SK-N-SH (cell line): ENCODE results near the gene KCNIP4. TPM values are rescaled to one million over a fixed set of nuclear protein-coding genes. Genes with fewer than 3 reads are reported as not detected.

Experiments used
- CTCF ChIA-PET: fragments of 300-600, 350-600 bp; formaldehyde crosslinking; extraction: SDS; loops from one replicate; lab custom pipeline; 2021; lab: Yijun Ruan, JAX
- POLR2A ChIA-PET: fragments of 350-600 bp; sonication (Branson Sonifier 250); formaldehyde crosslinking; extraction: SDS; loops from one replicate; lab custom pipeline; 2020; ENCODE audit warnings: antibody characterized with exemption, inconsistent platforms; lab: Yijun Ruan, JAX
- DNase-seq: peaks from one replicate; pipeline ENCODE4 v3.0.0; 2012
- H2AFZ ChIP-seq: fragments of 200-600 bp; sonication (generic); 2 replicates; pipeline ENCODE4 v1.8.1; 2016; ENCODE audit warnings: antibody characterized with exemption, mild to moderate bottlenecking, low read depth
- H3F3A ChIP-seq: fragments of 200-600 bp; sonication (generic); replicated peaks from 2 replicates; pipeline ENCODE3; 2016; ENCODE audit warnings: antibody characterized with exemption, mild to moderate bottlenecking; ENCODE audit not compliant: insufficient read depth
- H3K27ac ChIP-seq, 2 experiments: fragments of 200-500 bp in 1 of 2; fragments of 200-600 bp in 1 of 2; sonication (Bioruptor generic) in 1 of 2; sonication (generic), shearing (Covaris generic) in 1 of 2; 2 replicates each; pipeline versions ENCODE4 v1.5.1 to v1.6.1; 2014 to 2016; ENCODE audit warnings: low read depth in 2 of 2, inconsistent platforms in 1 of 2, low read length in 1 of 2, mild to moderate bottlenecking in 1 of 2, mixed read lengths in 1 of 2
- H3K27me3 ChIP-seq: fragments of 200-600 bp; sonication (generic), shearing (Covaris generic); 2 replicates; pipeline ENCODE4 v1.6.1; 2016; ENCODE audit warnings: mixed run types; ENCODE audit not compliant: insufficient read depth
- H3K36me3 ChIP-seq, 2 experiments: fragments of 200-500 bp in 1 of 2; fragments of 200-600 bp in 1 of 2; sonication (Bioruptor generic) in 1 of 2; sonication (generic) in 1 of 2; replicated peaks in 1 of 2; 2 replicates each; pipeline versions ENCODE3 to v1.5.1; 2014 to 2016; ENCODE audit warnings: low read length in 1 of 2, mild to moderate bottlenecking in 1 of 2; ENCODE audit not compliant: insufficient read depth in 2 of 2, control insufficient read depth in 1 of 2
- H3K4me1 ChIP-seq, 2 experiments: fragments of 200-500 bp in 1 of 2; fragments of 200-600 bp in 1 of 2; sonication (Bioruptor generic) in 1 of 2; sonication (generic), shearing (Covaris generic) in 1 of 2; 2 replicates each; pipeline versions ENCODE4 v1.5.1 to v1.6.1; 2014 to 2016; ENCODE audit warnings: low read depth in 1 of 2, low read length in 1 of 2, mixed run types in 1 of 2; ENCODE audit not compliant: insufficient read depth in 2 of 2, control insufficient read depth in 1 of 2
- H3K4me2 ChIP-seq: fragments of 200-600 bp; sonication (generic), shearing (Covaris generic); 2 replicates; pipeline ENCODE4 v1.6.1; 2017; ENCODE audit warnings: mixed run types
- H3K4me3 ChIP-seq, 2 experiments: fragments of 200-500 bp in 1 of 2; fragments of 200-600 bp in 1 of 2; sonication (Bioruptor generic) in 1 of 2; sonication (generic), shearing (Covaris generic) in 1 of 2; 2 replicates each; pipeline versions ENCODE4 v1.5.1 to v1.8.1; 2014 to 2016; ENCODE audit warnings: low read depth in 2 of 2, inconsistent platforms in 1 of 2, low read length in 1 of 2, mild to moderate bottlenecking in 1 of 2, mixed read lengths in 1 of 2, moderate library complexity in 1 of 2
- H3K79me2 ChIP-seq: fragments of 200-600 bp; sonication (generic); 2 replicates; pipeline ENCODE4 v1.8.1; 2017; ENCODE audit warnings: mild to moderate bottlenecking; ENCODE audit not compliant: insufficient read depth
- H3K9ac ChIP-seq: fragments of 200-600 bp; sonication (generic); 2 replicates; pipeline ENCODE4 v1.6.1; 2017; ENCODE audit warnings: mixed run types
- H3K9me2 ChIP-seq: fragments of 200-600 bp; sonication (generic); 2 replicates; pipeline ENCODE4 v1.6.1; 2017; ENCODE audit warnings: mixed run types
- H3K9me3 ChIP-seq: fragments of 200-600 bp; sonication (generic); 2 replicates; pipeline ENCODE4 v1.6.1; 2017; ENCODE audit warnings: mixed run types, mild to moderate bottlenecking, moderate library complexity
- H4K20me1 ChIP-seq: fragments of 200-600 bp; sonication (generic); 2 replicates; pipeline ENCODE4 v1.6.1; 2017; ENCODE audit warnings: mild to moderate bottlenecking, mixed run types; ENCODE audit not compliant: insufficient read depth
- CTCF ChIP-seq: fragments of 200-600 bp; sonication (generic); IDR thresholded peaks from 2 replicates; pipeline ENCODE4 v1.6.1; 2017; ENCODE audit warnings: antibody characterized with exemption, mild to moderate bottlenecking, moderate library complexity
- ELF1 ChIP-seq: IDR thresholded peaks from 2 replicates; pipeline ENCODE4 v1.4.0; 2012
- EP300 ChIP-seq, 2 experiments: IDR thresholded peaks; 2 replicates each; pipeline versions ENCODE4 v1.4.0 to v1.6.1; 2012; ENCODE audit warnings: borderline replicate concordance in 1 of 2, low read depth in 1 of 2, low read length in 1 of 2
- EZH2phosphoT487 ChIP-seq: fragments of 200-600 bp; sonication (generic); IDR thresholded peaks from 2 replicates; pipeline ENCODE4 v1.6.1; 2017; ENCODE audit warnings: low read depth, mixed run types, mild to moderate bottlenecking, antibody characterized with exemption, moderate library complexity, borderline replicate concordance
- FOSL2 ChIP-seq: IDR thresholded peaks from 2 replicates; pipeline ENCODE4 v1.4.0; 2012; ENCODE audit warnings: low read depth, mild to moderate bottlenecking, moderate library complexity, borderline replicate concordance
- FOXJ3 ChIP-seq: sonication (generic); formaldehyde crosslinking; IDR thresholded peaks from 2 replicates; pipeline ENCODE4 v1.5.1; 2020; ENCODE audit warnings: mild to moderate bottlenecking, missing genetic modification reagents
- GABPA ChIP-seq: IDR thresholded peaks from 2 replicates; pipeline ENCODE4 v1.4.0; 2012; ENCODE audit warnings: low read depth, mild to moderate bottlenecking
- GATA2 ChIP-seq: sonication (generic); formaldehyde crosslinking; IDR thresholded peaks from 2 replicates; pipeline ENCODE4 v1.5.0; 2020; ENCODE audit warnings: mild to moderate bottlenecking, missing genetic modification reagents
- MAX ChIP-seq: IDR thresholded peaks from 2 replicates; pipeline ENCODE4 v1.4.0; 2012; ENCODE audit warnings: low read depth
- MEF2A ChIP-seq: IDR thresholded peaks from 2 replicates; pipeline ENCODE4 v1.4.0; 2012; ENCODE audit warnings: low read depth, borderline replicate concordance
- MXI1 ChIP-seq: IDR thresholded peaks from 2 replicates; pipeline ENCODE4 v1.6.1; 2012; ENCODE audit warnings: mild to moderate bottlenecking, low read depth, low read length, improper control_type of control experiment
- NRF1 ChIP-seq: IDR thresholded peaks from 2 replicates; pipeline ENCODE4 v1.6.1; 2012; ENCODE audit warnings: low read depth, mild to moderate bottlenecking, low read length
- PBX3 ChIP-seq: IDR thresholded peaks from 2 replicates; pipeline ENCODE4; 2012
- POLR2AphosphoS5 ChIP-seq: IDR thresholded peaks from 2 replicates; pipeline ENCODE4 v1.6.1; 2012; ENCODE audit warnings: low read depth, low read length
- RCOR1 ChIP-seq: fragments of 150-350 bp; IDR thresholded peaks from 2 replicates; pipeline ENCODE4 v1.6.1; 2017; ENCODE audit warnings: antibody characterized with exemption, low read length
- SIN3A ChIP-seq: IDR thresholded peaks from 2 replicates; pipeline ENCODE4 v1.6.1; 2012; ENCODE audit warnings: low read depth, mild to moderate bottlenecking, low read length, moderate library complexity, borderline replicate concordance
- USF1 ChIP-seq: IDR thresholded peaks from 2 replicates; pipeline ENCODE4 v1.4.0; 2012; ENCODE audit warnings: low read depth, borderline replicate concordance
- USF2 ChIP-seq: fragments of 150-350 bp; IDR thresholded peaks from 2 replicates; pipeline ENCODE4 v1.6.1; 2017; ENCODE audit warnings: antibody characterized with exemption, low read length, low read depth, borderline replicate concordance
- YY1 ChIP-seq: IDR thresholded peaks from 2 replicates; pipeline ENCODE4 v1.4.0; 2012; ENCODE audit warnings: low read depth, mild to moderate bottlenecking
- ZBTB33 ChIP-seq: IDR thresholded peaks from 2 replicates; pipeline ENCODE4 v1.4.0; 2012; ENCODE audit warnings: low read depth, borderline replicate concordance
- WGBS: methylation state at CpG from one replicate; pipeline ENCODE4 v1.1.6; 2017; ENCODE audit warnings: low lambda C conversion rate; 5-methylcytosine and 5-hydroxymethylcytosine counted together
- polyA plus RNA-seq, 3 experiments: library from polyadenylated mRNA; depleted of rRNA; stranded (reverse); fragments of >200 nt; gene quantifications; 2 replicates each; pipeline ENCODE4 v1.2.3, GENCODE V29; 2012

KCNIP4 gene
- polyA plus RNA-seq, 1 of the 3 experiments (the other 2 are of a cell fraction) = 0.18 TPM

GRCh38 chr4:20696815-20697214 is 1251.8 kb downstream of the KCNIP4 start:
- H3K27ac ChIP-seq = no peak overlapping the region
- H3K4me3 ChIP-seq = no peak overlapping the region
- H3K79me2 ChIP-seq = peaks cover 15% of the 10 kb centered on the region
- no peak overlapping the region for H3K9ac ChIP-seq
- H2AFZ ChIP-seq = no peak overlapping the region
- H3K36me3 ChIP-seq = no peaks in the 10 kb centered on the region
- no peaks in the 10 kb centered on the region for H4K20me1 ChIP-seq
- no peak overlapping the region for H3K4me2 ChIP-seq
- peaks cover 4 to 12% of the 10 kb centered on the region in 2 experiments; a peak in 3 of 4 replicates for H3K4me1 ChIP-seq
- 89% methylated on average over 1 of the region's 1 CpG for WGBS
- DNase-seq = no peak
- CTCF ChIA-PET = interaction anchor here (1.6 kb wide), 1 partner anchor 11 kb away, joined by 6 read pairs; no protein-coding TSS in a partner anchor
- POLR2A ChIA-PET = no interaction called here
- TF ChIP-seq USF2 (no peak), RCOR1 (no peak), FOSL2 (no peak), MXI1 (no peak), POLR2AphosphoS5 (no peak), PBX3 (no peak), GATA2 (CRISPR knock-in tag) (no peak), CTCF (no peak), ZBTB33 (no peak), NRF1 (no peak), MAX (no peak), EP300 (IDR thresholded peaks at IDR 0.05; ENCODE audit: borderline replicate concordance in 1 of 2, low read depth in 1 of 2, low read length in 1 of 2) (no peak), ELF1 (no peak), FOXJ3 (CRISPR knock-in tag) (no peak), YY1 (no peak), GABPA (no peak), USF1 (no peak), SIN3A (no peak), MEF2A (no peak), EZH2phosphoT487 (no peak)
- TF ChIP-seq, all 33 proteins: peak for 0
- Histone ChIP-seq H3K9me2 (no peaks in the 10 kb centered on the region), H3K27me3 (no peaks in the 10 kb centered on the region), H3K9me3 (no peaks in the 10 kb centered on the region), H3F3A (peaks cover 5% of the 10 kb centered on the region)
